SK-N-SH (cell line): ENCODE results near the gene RFWD3. TPM values are rescaled to one million over a fixed set of nuclear protein-coding genes. Genes with fewer than 3 reads are reported as not detected.

Source experiments
- CTCF ChIA-PET: fragments of 300-600, 350-600 bp; formaldehyde crosslinking; extraction: SDS; loops from one replicate; lab custom pipeline; 2021; lab: Yijun Ruan, JAX
- POLR2A ChIA-PET: fragments of 350-600 bp; sonication (Branson Sonifier 250); formaldehyde crosslinking; extraction: SDS; loops from one replicate; lab custom pipeline; 2020; ENCODE audit warnings: antibody characterized with exemption, inconsistent platforms; lab: Yijun Ruan, JAX
- DNase-seq: peaks from one replicate; pipeline ENCODE4 v3.0.0; 2012
- H2AFZ ChIP-seq: fragments of 200-600 bp; sonication (generic); 2 replicates; pipeline ENCODE4 v1.8.1; 2016; ENCODE audit warnings: antibody characterized with exemption, mild to moderate bottlenecking, low read depth
- H3F3A ChIP-seq: fragments of 200-600 bp; sonication (generic); replicated peaks from 2 replicates; pipeline ENCODE3; 2016; ENCODE audit warnings: antibody characterized with exemption, mild to moderate bottlenecking; ENCODE audit not compliant: insufficient read depth
- H3K27ac ChIP-seq, 2 experiments: fragments of 200-500 bp in 1 of 2; fragments of 200-600 bp in 1 of 2; sonication (Bioruptor generic) in 1 of 2; sonication (generic), shearing (Covaris generic) in 1 of 2; 2 replicates each; pipeline versions ENCODE4 v1.5.1 to v1.6.1; 2014 to 2016; ENCODE audit warnings: low read depth in 2 of 2, inconsistent platforms in 1 of 2, low read length in 1 of 2, mild to moderate bottlenecking in 1 of 2, mixed read lengths in 1 of 2
- H3K27me3 ChIP-seq: fragments of 200-600 bp; sonication (generic), shearing (Covaris generic); 2 replicates; pipeline ENCODE4 v1.6.1; 2016; ENCODE audit warnings: mixed run types; ENCODE audit not compliant: insufficient read depth
- H3K36me3 ChIP-seq, 2 experiments: fragments of 200-500 bp in 1 of 2; fragments of 200-600 bp in 1 of 2; sonication (Bioruptor generic) in 1 of 2; sonication (generic) in 1 of 2; replicated peaks in 1 of 2; 2 replicates each; pipeline versions ENCODE3 to v1.5.1; 2014 to 2016; ENCODE audit warnings: low read length in 1 of 2, mild to moderate bottlenecking in 1 of 2; ENCODE audit not compliant: insufficient read depth in 2 of 2, control insufficient read depth in 1 of 2
- H3K4me1 ChIP-seq, 2 experiments: fragments of 200-500 bp in 1 of 2; fragments of 200-600 bp in 1 of 2; sonication (Bioruptor generic) in 1 of 2; sonication (generic), shearing (Covaris generic) in 1 of 2; 2 replicates each; pipeline versions ENCODE4 v1.5.1 to v1.6.1; 2014 to 2016; ENCODE audit warnings: low read depth in 1 of 2, low read length in 1 of 2, mixed run types in 1 of 2; ENCODE audit not compliant: insufficient read depth in 2 of 2, control insufficient read depth in 1 of 2
- H3K4me2 ChIP-seq: fragments of 200-600 bp; sonication (generic), shearing (Covaris generic); 2 replicates; pipeline ENCODE4 v1.6.1; 2017; ENCODE audit warnings: mixed run types
- H3K4me3 ChIP-seq, 2 experiments: fragments of 200-500 bp in 1 of 2; fragments of 200-600 bp in 1 of 2; sonication (Bioruptor generic) in 1 of 2; sonication (generic), shearing (Covaris generic) in 1 of 2; 2 replicates each; pipeline versions ENCODE4 v1.5.1 to v1.8.1; 2014 to 2016; ENCODE audit warnings: low read depth in 2 of 2, inconsistent platforms in 1 of 2, low read length in 1 of 2, mild to moderate bottlenecking in 1 of 2, mixed read lengths in 1 of 2, moderate library complexity in 1 of 2
- H3K79me2 ChIP-seq: fragments of 200-600 bp; sonication (generic); 2 replicates; pipeline ENCODE4 v1.8.1; 2017; ENCODE audit warnings: mild to moderate bottlenecking; ENCODE audit not compliant: insufficient read depth
- H3K9ac ChIP-seq: fragments of 200-600 bp; sonication (generic); 2 replicates; pipeline ENCODE4 v1.6.1; 2017; ENCODE audit warnings: mixed run types
- H3K9me2 ChIP-seq: fragments of 200-600 bp; sonication (generic); 2 replicates; pipeline ENCODE4 v1.6.1; 2017; ENCODE audit warnings: mixed run types
- H3K9me3 ChIP-seq: fragments of 200-600 bp; sonication (generic); 2 replicates; pipeline ENCODE4 v1.6.1; 2017; ENCODE audit warnings: mixed run types, mild to moderate bottlenecking, moderate library complexity
- H4K20me1 ChIP-seq: fragments of 200-600 bp; sonication (generic); 2 replicates; pipeline ENCODE4 v1.6.1; 2017; ENCODE audit warnings: mild to moderate bottlenecking, mixed run types; ENCODE audit not compliant: insufficient read depth
- CHD2 ChIP-seq: fragments of 150-350 bp; IDR thresholded peaks from 2 replicates; pipeline ENCODE4 v1.6.1; 2018; ENCODE audit warnings: low read length; ENCODE audit not compliant: partially characterized antibody
- FOXJ3 ChIP-seq: sonication (generic); formaldehyde crosslinking; IDR thresholded peaks from 2 replicates; pipeline ENCODE4 v1.5.1; 2020; ENCODE audit warnings: mild to moderate bottlenecking, missing genetic modification reagents
- FOXM1 ChIP-seq: IDR thresholded peaks from 2 replicates; pipeline ENCODE4 v1.4.0; 2012; ENCODE audit warnings: low read depth, mild to moderate bottlenecking
- GABPA ChIP-seq: IDR thresholded peaks from 2 replicates; pipeline ENCODE4 v1.4.0; 2012; ENCODE audit warnings: low read depth, mild to moderate bottlenecking
- GATA2 ChIP-seq: sonication (generic); formaldehyde crosslinking; IDR thresholded peaks from 2 replicates; pipeline ENCODE4 v1.5.0; 2020; ENCODE audit warnings: mild to moderate bottlenecking, missing genetic modification reagents
- RCOR1 ChIP-seq: fragments of 150-350 bp; IDR thresholded peaks from 2 replicates; pipeline ENCODE4 v1.6.1; 2017; ENCODE audit warnings: antibody characterized with exemption, low read length
- REST ChIP-seq: IDR thresholded peaks from 2 replicates; pipeline ENCODE4 v1.6.1; 2012; ENCODE audit warnings: mild to moderate bottlenecking, low read depth, low read length, moderate library complexity
- RFX5 ChIP-seq: IDR thresholded peaks from 2 replicates; pipeline ENCODE4 v1.6.1; 2012; ENCODE audit warnings: mild to moderate bottlenecking, improper control_type of control experiment, low read length
- RXRA ChIP-seq: IDR thresholded peaks from 2 replicates; pipeline ENCODE4 v1.4.0; 2012; ENCODE audit warnings: low read depth, mild to moderate bottlenecking, borderline replicate concordance
- SMC3 ChIP-seq: IDR thresholded peaks from 2 replicates; pipeline ENCODE4 v1.6.1; 2012; ENCODE audit warnings: low read depth, low read length, improper control_type of control experiment
- TAF1 ChIP-seq: IDR thresholded peaks from 2 replicates; pipeline ENCODE4 v1.6.1; 2012; ENCODE audit warnings: low read depth, mild to moderate bottlenecking, low read length, moderate library complexity, borderline replicate concordance
- TEAD4 ChIP-seq: IDR thresholded peaks from 2 replicates; pipeline ENCODE4 v1.4.0; 2012; ENCODE audit warnings: mild to moderate bottlenecking, borderline replicate concordance; ENCODE audit not compliant: insufficient read depth
- USF2 ChIP-seq: fragments of 150-350 bp; IDR thresholded peaks from 2 replicates; pipeline ENCODE4 v1.6.1; 2017; ENCODE audit warnings: antibody characterized with exemption, low read length, low read depth, borderline replicate concordance
- WGBS: methylation state at CpG from one replicate; pipeline ENCODE4 v1.1.6; 2017; ENCODE audit warnings: low lambda C conversion rate; 5-methylcytosine and 5-hydroxymethylcytosine counted together
- polyA plus RNA-seq, 3 experiments: library from polyadenylated mRNA; depleted of rRNA; stranded (reverse); fragments of >200 nt; gene quantifications; 2 replicates each; pipeline ENCODE4 v1.2.3, GENCODE V29; 2012
- TF ChIP-seq, protein P1 (sequence below): IDR thresholded peaks from 2 replicates; pipeline ENCODE4 v1.4.0; 2012; ENCODE audit warnings: low read depth, borderline replicate concordance

RFWD3 gene
- polyA plus RNA-seq, 1 of the 3 experiments (the other 2 are of a cell fraction) = 13.2 TPM

- H3K4me2 ChIP-seq = no peak overlapping the region
- H3K36me3 ChIP-seq = peaks cover 44 to 66% of the 10 kb centered on the region in 2 experiments
- H2AFZ ChIP-seq = no peak overlapping the region
- no peaks in the 10 kb centered on the region for H3K27me3 ChIP-seq
- peaks cover 100% of the 10 kb centered on the region for H3K79me2 ChIP-seq
- peaks cover 55% of the 10 kb centered on the region; the same call in 1 of the 2 replicates for H4K20me1 ChIP-seq
- no peaks in the 10 kb centered on the region for H3K9me3 ChIP-seq
- ChIA-PET CTCF (interaction anchor here (1.0 to 1.5 kb wide), 3 partner anchors 20 to 204 kb away, joined by 3 to 4 read pairs (median 3); no protein-coding TSS in a partner anchor), POLR2A (no interaction called here)
- 88% methylated on average over 2 of the region's 2 CpGs for WGBS
- no peak for TF ChIP-seq RFX5
- no peak for TF ChIP-seq GATA2 (CRISPR knock-in tag)
- H3K4me1 ChIP-seq = no peaks in the 10 kb centered on the region
- H3F3A ChIP-seq = peaks cover 7% of the 10 kb centered on the region
- no peaks in the 10 kb centered on the region for H3K9me2 ChIP-seq
- no peak overlapping the region for H3K27ac ChIP-seq
- H3K9ac ChIP-seq = no peak overlapping the region
- DNase-seq = no peak
- no peak overlapping the region for H3K4me3 ChIP-seq
Observed at GRCh38 chr16:74659041-74659440, 7.6 kb downstream of the RFWD3 start.

- Histone ChIP-seq H3K79me2 (peaks cover 100% of the 10 kb centered on the region), H3K9me3 (no peaks in the 10 kb centered on the region), H3K27me3 (no peaks in the 10 kb centered on the region), H3K9me2 (no peaks in the 10 kb centered on the region), H3K9ac (no peak overlapping the region), H2AFZ (no peak overlapping the region), H3K36me3 (peaks cover 36 to 62% of the 10 kb centered on the region in 2 experiments), H3K4me1 (no peaks in the 10 kb centered on the region), H3K4me3 (no peak overlapping the region), H3K27ac (no peak overlapping the region), H3F3A (peaks cover 12% of the 10 kb centered on the region), H4K20me1 (peaks cover 59% of the 10 kb centered on the region; the same call in 1 of the 2 replicates), H3K4me2 (no peak overlapping the region)
- ChIA-PET CTCF (interaction anchor here (1.5 kb wide), 2 partner anchors 34 to 205 kb away, joined by 3 to 4 read pairs; no protein-coding TSS in a partner anchor), POLR2A (interaction anchor here (0.9 kb wide), 1 partner anchor 17 kb away, joined by 6 read pairs; no protein-coding TSS in a partner anchor)
- DNase-seq = no peak
- TF ChIP-seq USF2 (no peak), REST (no peak), TAF1 (no peak), CHD2 (no peak), FOXJ3 (no peak), GABPA (no peak), SMC3 (no peak), RXRA (no peak), RCOR1 (no peak), FOXM1 (no peak), TEAD4 (no peak)
- TF ChIP-seq, protein P1, sequence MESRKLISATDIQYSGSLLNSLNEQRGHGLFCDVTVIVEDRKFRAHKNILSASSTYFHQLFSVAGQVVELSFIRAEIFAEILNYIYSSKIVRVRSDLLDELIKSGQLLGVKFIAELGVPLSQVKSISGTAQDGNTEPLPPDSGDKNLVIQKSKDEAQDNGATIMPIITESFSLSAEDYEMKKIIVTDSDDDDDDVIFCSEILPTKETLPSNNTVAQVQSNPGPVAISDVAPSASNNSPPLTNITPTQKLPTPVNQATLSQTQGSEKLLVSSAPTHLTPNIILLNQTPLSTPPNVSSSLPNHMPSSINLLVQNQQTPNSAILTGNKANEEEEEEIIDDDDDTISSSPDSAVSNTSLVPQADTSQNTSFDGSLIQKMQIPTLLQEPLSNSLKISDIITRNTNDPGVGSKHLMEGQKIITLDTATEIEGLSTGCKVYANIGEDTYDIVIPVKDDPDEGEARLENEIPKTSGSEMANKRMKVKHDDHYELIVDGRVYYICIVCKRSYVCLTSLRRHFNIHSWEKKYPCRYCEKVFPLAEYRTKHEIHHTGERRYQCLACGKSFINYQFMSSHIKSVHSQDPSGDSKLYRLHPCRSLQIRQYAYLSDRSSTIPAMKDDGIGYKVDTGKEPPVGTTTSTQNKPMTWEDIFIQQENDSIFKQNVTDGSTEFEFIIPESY = no peak
- 77% methylated on average over 5 of the region's 5 CpGs for WGBS
Observed at GRCh38 chr16:74657870-74658642, 8.6 kb downstream of the RFWD3 start.
